ENCODE results near the gene PIF1.

Gene PIF1

GRCh38 chr15:64792282-64792681, 33.2 kb downstream of the PIF1 start:
- TF ChIP-seq CTCF (conservative IDR thresholded peaks at IDR 0.05) (no peak), ZFX (IDR thresholded peaks at IDR 0.05) (no peak)

GRCh38 chr15:64791401-64791800, 34.0 kb downstream of the PIF1 start:
- no peak overlapping the region for H3K27ac ChIP-seq
- no peak for TF ChIP-seq CTCF (conservative IDR thresholded peaks at IDR 0.05)
- TF ChIP-seq ZFX (IDR thresholded peaks at IDR 0.05): no peak

More at GRCh38 chr15:64792282-64792681, 33.2 kb downstream of the PIF1 start:
- no peak overlapping the region for H3K27ac ChIP-seq

GRCh38 chr15:64783796-64784195, 41.7 kb downstream of the PIF1 start:
- TF ChIP-seq ZFX (IDR thresholded peaks at IDR 0.05): no peak
- no peak for TF ChIP-seq CTCF (conservative IDR thresholded peaks at IDR 0.05)
- H3K27ac ChIP-seq: no peak overlapping the region

- TF ChIP-seq ZFX (IDR thresholded peaks at IDR 0.05): no peak
- H3K27ac ChIP-seq: no peak overlapping the region
Observed at GRCh38 chr15:64782751-64783150, 42.7 kb downstream of the PIF1 start.

- TF ChIP-seq CTCF (conservative IDR thresholded peaks at IDR 0.05): no peak
- TF ChIP-seq ZFX (IDR thresholded peaks at IDR 0.05): no peak
- no peak overlapping the region for H3K27ac ChIP-seq
Observed at GRCh38 chr15:64781299-64781698, 44.1 kb downstream of the PIF1 start.

- TF ChIP-seq CTCF (conservative IDR thresholded peaks at IDR 0.05): no peak
- TF ChIP-seq ZFX (IDR thresholded peaks at IDR 0.05): no peak
- H3K27ac ChIP-seq: no peak overlapping the region
Observed at GRCh38 chr15:64780600-64781156, 44.8 kb downstream of the PIF1 start.

GRCh38 chr15:64779630-64780029, 45.8 kb downstream of the PIF1 start:
- TF ChIP-seq CTCF (conservative IDR thresholded peaks at IDR 0.05) (no peak), ZFX (IDR thresholded peaks at IDR 0.05) (no peak)
- no peak overlapping the region for H3K27ac ChIP-seq

- H3K27ac ChIP-seq: no peak overlapping the region
- no peak for TF ChIP-seq ZFX (IDR thresholded peaks at IDR 0.05)
- no peak for TF ChIP-seq CTCF (conservative IDR thresholded peaks at IDR 0.05)
Observed at GRCh38 chr15:64779024-64779423, 46.4 kb downstream of the PIF1 start.

Data from C4-2B (cell line).